ENCODE measurements around the gene FCN2.

DNA sequence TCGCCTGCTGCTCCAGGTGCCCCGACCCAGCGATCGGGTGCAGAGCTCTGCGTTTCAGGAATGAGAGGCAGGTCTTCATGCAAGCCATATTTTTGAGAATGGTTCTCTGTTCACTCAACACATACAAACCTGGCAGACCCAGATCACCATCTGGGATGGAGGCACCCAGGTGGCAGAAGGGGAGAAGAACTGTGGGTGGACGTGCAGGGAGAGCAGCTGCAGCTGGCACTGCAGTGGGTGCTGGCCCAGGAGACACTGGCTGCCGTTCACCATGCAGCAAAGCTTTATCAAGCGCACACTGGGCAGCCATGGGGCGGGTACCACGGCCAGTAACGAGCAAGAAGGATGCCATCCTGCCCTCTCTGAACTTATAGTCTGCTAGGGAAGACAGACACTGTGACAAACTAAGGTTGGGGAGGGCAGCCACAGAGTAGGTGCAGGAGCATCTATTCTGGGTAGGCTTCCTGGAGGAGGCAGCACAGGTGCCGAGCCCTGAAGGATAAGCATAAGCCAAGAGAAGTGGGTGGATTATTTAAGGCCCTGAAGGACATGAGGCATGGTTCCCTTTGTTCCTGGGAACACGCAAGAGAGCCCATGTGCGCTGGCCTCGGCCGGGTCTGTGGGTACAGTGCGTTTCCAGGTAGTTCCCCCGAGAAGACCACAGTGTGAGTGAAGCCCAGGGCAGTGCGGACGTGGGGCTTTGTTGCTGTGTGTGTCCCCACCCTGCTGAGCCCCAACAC lies 46.2 kb upstream of the FCN2 start:
- TF ChIP-seq POLR2A (IDR thresholded peaks at IDR 0.05), result no peak
- TF ChIP-seq, protein P1, sequence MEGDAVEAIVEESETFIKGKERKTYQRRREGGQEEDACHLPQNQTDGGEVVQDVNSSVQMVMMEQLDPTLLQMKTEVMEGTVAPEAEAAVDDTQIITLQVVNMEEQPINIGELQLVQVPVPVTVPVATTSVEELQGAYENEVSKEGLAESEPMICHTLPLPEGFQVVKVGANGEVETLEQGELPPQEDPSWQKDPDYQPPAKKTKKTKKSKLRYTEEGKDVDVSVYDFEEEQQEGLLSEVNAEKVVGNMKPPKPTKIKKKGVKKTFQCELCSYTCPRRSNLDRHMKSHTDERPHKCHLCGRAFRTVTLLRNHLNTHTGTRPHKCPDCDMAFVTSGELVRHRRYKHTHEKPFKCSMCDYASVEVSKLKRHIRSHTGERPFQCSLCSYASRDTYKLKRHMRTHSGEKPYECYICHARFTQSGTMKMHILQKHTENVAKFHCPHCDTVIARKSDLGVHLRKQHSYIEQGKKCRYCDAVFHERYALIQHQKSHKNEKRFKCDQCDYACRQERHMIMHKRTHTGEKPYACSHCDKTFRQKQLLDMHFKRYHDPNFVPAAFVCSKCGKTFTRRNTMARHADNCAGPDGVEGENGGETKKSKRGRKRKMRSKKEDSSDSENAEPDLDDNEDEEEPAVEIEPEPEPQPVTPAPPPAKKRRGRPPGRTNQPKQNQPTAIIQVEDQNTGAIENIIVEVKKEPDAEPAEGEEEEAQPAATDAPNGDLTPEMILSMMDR (IDR thresholded peaks at IDR 0.05), result no peak
